Mesenchymal stem cell (in vitro differentiated cells and primary cell): ENCODE measurements around the gene OVCH1.
"Not testable (repeated sequence)": the region's sequence is repeated elsewhere in the genome, so short reads cannot be mapped to it uniquely, and the experiment has no call there.

Experiments used
- DNase-seq: peaks from one replicate; pipeline ENCODE4 v3.0.0-alpha.2; 2013
- H2AFZ ChIP-seq: one replicate; pipeline ENCODE4 v1.6.1; 2013; ENCODE audit warnings: low read depth, mild to moderate bottlenecking, control low read depth, inconsistent platforms, low read length, moderate library complexity
- H2AK5ac ChIP-seq: 2 replicates; pipeline ENCODE4 v1.6.1; 2013; ENCODE audit warnings: low read length, moderate library complexity, mild to moderate bottlenecking, inconsistent platforms; ENCODE audit not compliant: severe bottlenecking
- H2BK120ac ChIP-seq: one replicate; pipeline ENCODE4 v1.6.1; 2013; ENCODE audit warnings: low read depth, mild to moderate bottlenecking, inconsistent platforms, low read length, moderate library complexity
- H2BK12ac ChIP-seq, 2 experiments: one replicate each; pipeline ENCODE4 v1.6.1; 2013; ENCODE audit warnings: inconsistent platforms in 2 of 2, low read length in 2 of 2, mild to moderate bottlenecking in 2 of 2, moderate library complexity in 2 of 2, control low read depth in 1 of 2
- H2BK15ac ChIP-seq: one replicate; pipeline ENCODE4 v1.6.1; 2013; ENCODE audit warnings: mild to moderate bottlenecking, low read depth, inconsistent platforms; ENCODE audit not compliant: poor library complexity, severe bottlenecking
- H2BK5ac ChIP-seq: 2 replicates; pipeline ENCODE4 v1.6.1; 2013; ENCODE audit warnings: low read depth, mild to moderate bottlenecking, low read length, control low read depth, inconsistent platforms; ENCODE audit not compliant: poor library complexity, severe bottlenecking
- H3K14ac ChIP-seq, 2 experiments: one replicate each; pipeline ENCODE4 v1.6.1; 2013; ENCODE audit warnings: inconsistent platforms in 2 of 2, low read length in 2 of 2, control low read depth in 1 of 2, mild to moderate bottlenecking in 1 of 2, moderate library complexity in 1 of 2
- H3K18ac ChIP-seq, 2 experiments: one replicate each; pipeline ENCODE4 v1.6.1; 2013; ENCODE audit warnings: inconsistent platforms in 2 of 2, low read length in 2 of 2, control low read depth in 1 of 2, low read depth in 1 of 2, mild to moderate bottlenecking in 1 of 2
- H3K23ac ChIP-seq, 2 experiments: one replicate each; pipeline ENCODE4 v1.6.1; 2013; ENCODE audit warnings: inconsistent platforms in 2 of 2, low read length in 2 of 2, mild to moderate bottlenecking in 2 of 2, moderate library complexity in 2 of 2, control low read depth in 1 of 2
- H3K27ac ChIP-seq: 2 replicates; pipeline ENCODE4 v1.5.1; 2013; ENCODE audit warnings: mild to moderate bottlenecking, moderate library complexity, low read length, control low read depth, inconsistent platforms; ENCODE audit not compliant: poor library complexity, severe bottlenecking
- H3K27me3 ChIP-seq, 2 experiments: 2 replicates each; pipeline versions ENCODE4 v1.6.1 to v1.7.0; 2013; ENCODE audit warnings: low read length in 2 of 2, mild to moderate bottlenecking in 2 of 2, moderate library complexity in 2 of 2, control low read depth in 1 of 2, inconsistent platforms in 1 of 2; ENCODE audit not compliant: control insufficient read depth in 1 of 2, insufficient read depth in 1 of 2
- H3K36me3 ChIP-seq, 2 experiments: 2 replicates each; pipeline versions ENCODE4 v1.6.1 to v1.7.0; 2013; ENCODE audit warnings: low read length in 2 of 2, control low read depth in 1 of 2, inconsistent platforms in 1 of 2, low read depth in 1 of 2, mild to moderate bottlenecking in 1 of 2; ENCODE audit not compliant: insufficient read depth in 2 of 2, control insufficient read depth in 1 of 2
- H3K4ac ChIP-seq, 2 experiments: one replicate each; pipeline ENCODE4 v1.6.1; 2013; ENCODE audit warnings: inconsistent platforms in 2 of 2, low read length in 2 of 2, mild to moderate bottlenecking in 2 of 2, moderate library complexity in 2 of 2, control low read depth in 1 of 2, low read depth in 1 of 2
- H3K4me1 ChIP-seq: 2 replicates; pipeline ENCODE4 v1.6.1; 2013; ENCODE audit warnings: low read depth, low read length, control low read depth; ENCODE audit not compliant: control insufficient read depth, insufficient read depth
- H3K4me2 ChIP-seq: 2 replicates; pipeline ENCODE4 v1.6.1; 2013; ENCODE audit warnings: low read length, mild to moderate bottlenecking, inconsistent platforms; ENCODE audit not compliant: poor library complexity, severe bottlenecking
- H3K4me3 ChIP-seq, 2 experiments: 2 replicates each; pipeline versions ENCODE4 v1.5.1 to v1.7.0; 2013; ENCODE audit warnings: low read length in 2 of 2, mild to moderate bottlenecking in 2 of 2, control low read depth in 1 of 2, low read depth in 1 of 2; ENCODE audit not compliant: insufficient read depth in 1 of 2
- H3K79me1 ChIP-seq: replicated peaks from 2 replicates; pipeline ENCODE4 v1.6.1; 2013; ENCODE audit warnings: mild to moderate bottlenecking, control low read depth, low read length, inconsistent platforms; ENCODE audit not compliant: poor library complexity, severe bottlenecking
- H3K9ac ChIP-seq: 2 replicates; pipeline ENCODE4 v1.7.0; 2013; ENCODE audit warnings: mild to moderate bottlenecking, low read length, moderate library complexity
- H3K9me3 ChIP-seq: 2 replicates; pipeline ENCODE4 v1.7.0; 2013; ENCODE audit warnings: mild to moderate bottlenecking, low read length; ENCODE audit not compliant: control insufficient read depth
- H4K8ac ChIP-seq: one replicate; pipeline ENCODE4 v1.6.1; 2013; ENCODE audit warnings: inconsistent platforms, mild to moderate bottlenecking, low read length, moderate library complexity
- H4K91ac ChIP-seq: one replicate; pipeline ENCODE4 v1.6.1; 2013; ENCODE audit warnings: mild to moderate bottlenecking, low read length, inconsistent platforms
- WGBS: methylation state at CpG from one replicate; pipeline ENCODE4 v1.1.7; 2013; ENCODE audit warnings: mixed read lengths; 5-methylcytosine and 5-hydroxymethylcytosine counted together

OVCH1 gene

DNA sequence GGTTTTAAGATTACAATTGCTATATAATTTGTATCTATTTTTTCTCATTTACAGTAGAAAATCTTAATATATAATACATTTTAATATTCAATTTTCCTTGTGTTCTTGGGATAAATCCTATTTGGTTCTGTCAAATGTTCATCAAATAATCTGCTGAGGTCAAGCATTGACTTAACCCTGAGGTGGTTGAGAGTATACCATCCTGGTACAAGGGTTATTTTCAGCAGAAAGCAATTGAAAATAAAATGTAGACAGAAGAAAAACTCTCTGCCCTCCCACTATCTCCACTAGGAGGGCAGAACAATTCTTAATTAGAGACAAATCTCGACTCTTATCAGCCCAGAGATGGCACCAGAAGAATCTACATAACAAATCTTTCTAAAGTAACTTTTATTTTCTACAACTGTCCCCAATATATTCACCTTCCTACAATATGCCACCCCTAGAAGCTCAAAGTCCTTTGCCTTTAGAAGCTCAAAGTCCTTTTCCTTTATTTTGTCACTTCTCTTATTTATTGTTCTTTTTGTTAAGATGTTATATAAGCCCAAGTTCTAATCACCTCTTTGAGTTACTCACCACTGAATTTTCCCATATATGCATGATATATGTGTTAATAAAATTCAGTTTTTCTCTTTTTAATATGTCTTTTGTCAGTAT lies 58.6 kb downstream of the OVCH1 start:
- no peak overlapping the region for H3K18ac ChIP-seq
- no peak overlapping the region for H4K91ac ChIP-seq
- H2BK12ac ChIP-seq: no peak overlapping the region
- H3K4me2 ChIP-seq: no peak overlapping the region
- H3K4me3 ChIP-seq: no peak overlapping the region
- H3K79me1 ChIP-seq: no peaks in the 10 kb centered on the region
- H2BK5ac ChIP-seq: no peak overlapping the region
- no peak overlapping the region for H3K9ac ChIP-seq
- H2AK5ac ChIP-seq: no peak overlapping the region
- no peaks in the 10 kb centered on the region for H3K27me3 ChIP-seq
- H2AFZ ChIP-seq: no peak overlapping the region
- no peak overlapping the region for H3K23ac ChIP-seq
- no peak overlapping the region for H3K27ac ChIP-seq
- 30% methylated on average over 1 of the region's 1 CpG for WGBS
- H3K14ac ChIP-seq: no peak overlapping the region
- no peak overlapping the region for H2BK15ac ChIP-seq
- H4K8ac ChIP-seq: no peak overlapping the region
- no peaks in the 10 kb centered on the region for H3K36me3 ChIP-seq
- no peak for DNase-seq
- H3K4ac ChIP-seq: no peak overlapping the region
- no peaks in the 10 kb centered on the region for H3K9me3 ChIP-seq
- no peaks in the 10 kb centered on the region for H3K4me1 ChIP-seq
- no peak overlapping the region for H2BK120ac ChIP-seq

DNA sequence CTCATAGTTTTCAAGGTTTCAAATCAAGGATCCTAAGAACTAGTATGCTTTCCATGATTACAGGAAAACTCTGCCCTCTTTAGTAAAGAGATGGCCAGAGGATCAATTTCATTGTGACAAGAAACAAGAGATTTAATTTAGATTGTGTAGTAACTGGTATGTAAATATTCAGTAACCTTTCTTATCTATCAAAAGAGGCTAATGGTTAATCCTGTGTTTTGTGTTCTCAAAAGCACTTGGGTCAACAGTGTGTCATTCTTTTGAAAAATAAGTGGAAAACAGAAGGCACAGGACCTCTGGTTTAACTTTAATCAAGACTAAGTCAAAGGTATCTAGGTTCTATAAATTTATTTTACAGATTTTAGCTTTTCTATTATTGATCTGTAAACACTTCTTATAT lies 59.9 kb downstream of the OVCH1 start:
- H3K4me3 ChIP-seq: no peak overlapping the region
- H3K9ac ChIP-seq: no peak overlapping the region
- no peak overlapping the region for H2AFZ ChIP-seq
- H2BK12ac ChIP-seq: no peak overlapping the region
- H3K4me2 ChIP-seq: no peak overlapping the region
- H2BK120ac ChIP-seq: no peak overlapping the region
- no peak overlapping the region for H3K18ac ChIP-seq
- H4K91ac ChIP-seq: no peak overlapping the region
- H2AK5ac ChIP-seq: no peak overlapping the region
- H2BK5ac ChIP-seq: no peak overlapping the region
- no peak overlapping the region for H3K23ac ChIP-seq
- H3K4me1 ChIP-seq: no peaks in the 10 kb centered on the region
- no peak overlapping the region for H3K14ac ChIP-seq
- no peak overlapping the region for H4K8ac ChIP-seq
- H3K79me1 ChIP-seq: no peaks in the 10 kb centered on the region
- no peaks in the 10 kb centered on the region for H3K36me3 ChIP-seq
- no peaks in the 10 kb centered on the region for H3K9me3 ChIP-seq
- no peaks in the 10 kb centered on the region for H3K27me3 ChIP-seq
- H2BK15ac ChIP-seq: no peak overlapping the region
- no peak overlapping the region for H3K27ac ChIP-seq
- no peak for DNase-seq
- no peak overlapping the region for H3K4ac ChIP-seq

DNA sequence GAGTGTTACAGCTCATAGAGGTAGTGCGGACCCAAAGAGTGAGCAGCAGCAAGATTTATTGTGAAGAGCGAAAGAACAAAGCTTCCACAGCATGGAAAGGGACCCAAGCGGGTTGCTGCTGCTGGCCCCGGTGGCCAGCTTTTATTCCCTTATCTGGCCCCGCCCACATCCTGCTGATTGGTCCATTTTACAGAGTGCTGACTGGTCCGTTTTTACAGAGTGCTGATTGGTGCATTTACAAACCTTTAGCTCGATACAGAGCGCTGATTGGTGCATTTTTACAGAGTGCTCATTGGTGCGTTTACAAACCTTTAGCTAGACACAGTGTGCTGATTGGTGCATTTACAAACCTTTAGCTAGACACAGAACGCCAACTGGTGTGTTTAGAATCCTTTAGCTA lies 60.7 kb downstream of the OVCH1 start:
- not testable (repeated sequence) for H4K91ac ChIP-seq, H3K36me3 ChIP-seq, H3K27ac ChIP-seq, H4K8ac ChIP-seq, H3K4me3 ChIP-seq, H2AFZ ChIP-seq, H3K18ac ChIP-seq, H3K4me1 ChIP-seq, H2BK15ac ChIP-seq, H3K23ac ChIP-seq, H2BK5ac ChIP-seq, DNase-seq, H3K9me3 ChIP-seq, H3K9ac ChIP-seq, H3K79me1 ChIP-seq, H3K27me3 ChIP-seq, H3K4ac ChIP-seq, H2BK120ac ChIP-seq, H2AK5ac ChIP-seq, H2BK12ac ChIP-seq, H3K14ac ChIP-seq, H3K4me2 ChIP-seq
- WGBS: 93% methylated on average over 10 of the region's 10 CpGs

DNA sequence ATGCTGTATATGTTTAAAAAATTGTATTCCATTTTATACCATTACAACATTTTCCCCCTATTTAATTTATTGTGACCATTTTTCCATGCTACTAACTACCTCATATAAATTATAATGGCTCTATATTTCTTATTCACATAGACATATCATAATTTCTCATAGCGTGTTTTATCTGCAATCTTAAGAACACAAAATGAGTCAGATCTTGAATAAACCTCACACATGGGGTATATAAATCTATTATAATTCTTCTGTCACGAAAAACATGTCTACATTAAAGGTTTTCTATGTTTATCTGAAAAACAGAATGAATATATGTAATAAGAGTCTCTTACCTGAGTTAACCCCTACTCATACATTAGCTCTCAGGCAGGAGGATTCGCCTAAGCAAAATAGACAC lies 66.0 kb downstream of the OVCH1 start:
- H3K14ac ChIP-seq: no peak overlapping the region
- no peak overlapping the region for H2BK120ac ChIP-seq
- H2AK5ac ChIP-seq: no peak overlapping the region
- H3K9me3 ChIP-seq: no peaks in the 10 kb centered on the region
- H2BK5ac ChIP-seq: no peak overlapping the region
- no peak overlapping the region for H3K9ac ChIP-seq
- no peak overlapping the region for H3K4me3 ChIP-seq
- DNase-seq: no peak
- no peaks in the 10 kb centered on the region for H3K4me1 ChIP-seq
- no peak overlapping the region for H3K23ac ChIP-seq
- no peak overlapping the region for H3K27ac ChIP-seq
- no peak overlapping the region for H2BK12ac ChIP-seq
- 100% methylated on average over 1 of the region's 3 CpGs for WGBS
- H3K27me3 ChIP-seq: no peaks in the 10 kb centered on the region
- no peak overlapping the region for H4K91ac ChIP-seq
- no peaks in the 10 kb centered on the region for H3K79me1 ChIP-seq
- H3K4ac ChIP-seq: no peak overlapping the region
- H3K4me2 ChIP-seq: no peak overlapping the region
- H2BK15ac ChIP-seq: no peak overlapping the region
- no peak overlapping the region for H2AFZ ChIP-seq
- H3K18ac ChIP-seq: no peak overlapping the region
- no peak overlapping the region for H4K8ac ChIP-seq
- H3K36me3 ChIP-seq: no peaks in the 10 kb centered on the region
